GM18499 (cell line): Measurements from ENCODE around the gene RBM25.

Experiments
- ATAC-seq: cut with Tn5 transposase; IDR thresholded peaks from one replicate; pipeline ENCODE4 v1.9.1; 2021; ENCODE audit warnings: moderate number of reproducible peaks; ENCODE audit not compliant: insufficient read depth, unreplicated experiment

RBM25 gene

DNA sequence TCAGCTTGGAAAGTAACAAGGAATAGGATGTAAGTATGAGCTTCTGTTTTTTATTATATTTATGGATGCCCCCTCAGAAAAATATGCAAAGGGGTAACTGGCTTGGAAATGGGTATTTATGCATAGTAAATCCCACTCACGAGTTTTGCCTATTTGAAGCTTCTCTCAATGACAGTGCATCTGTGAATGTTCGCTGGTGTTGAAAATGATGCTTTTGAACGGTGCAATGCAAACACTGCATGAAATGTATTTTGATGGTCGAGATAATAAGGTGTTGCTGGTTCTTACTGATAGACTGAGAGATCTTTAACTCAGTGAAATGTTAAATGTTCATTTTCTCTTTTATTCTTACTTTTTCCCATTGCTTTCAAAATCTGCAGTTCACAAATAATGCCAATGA lies 42.0 kb downstream of the RBM25 start:
- no peak for ATAC-seq

DNA sequence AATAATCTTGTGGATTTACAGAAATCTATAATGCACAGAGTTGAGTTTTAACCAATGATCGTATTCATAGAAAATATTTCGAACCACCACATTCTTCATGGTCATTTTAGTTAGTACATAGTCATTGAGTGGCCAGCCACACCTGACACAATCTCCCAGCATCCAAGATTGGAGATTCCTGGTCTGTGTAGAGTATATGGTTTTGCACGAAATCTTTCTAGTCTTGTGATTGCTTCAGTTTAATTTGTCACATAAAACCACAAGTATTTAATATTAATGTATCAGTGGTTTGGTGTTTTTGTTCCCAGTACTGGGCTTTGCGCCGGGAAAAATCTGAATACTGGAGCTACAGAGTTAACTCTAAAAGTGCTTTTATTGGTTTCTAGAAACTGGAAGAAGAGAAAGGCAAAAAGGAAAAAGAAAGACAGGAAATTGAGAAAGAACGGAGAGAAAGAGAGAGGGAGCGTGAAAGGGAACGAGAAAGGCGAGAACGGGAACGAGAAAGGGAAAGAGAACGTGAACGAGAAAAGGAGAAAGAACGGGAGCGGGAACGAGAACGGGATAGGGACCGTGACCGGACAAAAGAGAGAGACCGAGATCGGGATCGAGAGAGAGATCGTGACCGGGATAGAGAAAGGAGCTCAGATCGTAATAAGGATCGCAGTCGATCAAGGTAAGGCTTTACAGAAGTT lies 44.6 kb downstream of the RBM25 start:
- ATAC-seq = no peak

- ATAC-seq = no peak
Measured at GRCh38 chr14:73105050-73105449, 46.7 kb downstream of the RBM25 start.

GRCh38 chr14:73105727-73106126 lies 47.4 kb downstream of the RBM25 start:
- ATAC-seq = no peak

DNA sequence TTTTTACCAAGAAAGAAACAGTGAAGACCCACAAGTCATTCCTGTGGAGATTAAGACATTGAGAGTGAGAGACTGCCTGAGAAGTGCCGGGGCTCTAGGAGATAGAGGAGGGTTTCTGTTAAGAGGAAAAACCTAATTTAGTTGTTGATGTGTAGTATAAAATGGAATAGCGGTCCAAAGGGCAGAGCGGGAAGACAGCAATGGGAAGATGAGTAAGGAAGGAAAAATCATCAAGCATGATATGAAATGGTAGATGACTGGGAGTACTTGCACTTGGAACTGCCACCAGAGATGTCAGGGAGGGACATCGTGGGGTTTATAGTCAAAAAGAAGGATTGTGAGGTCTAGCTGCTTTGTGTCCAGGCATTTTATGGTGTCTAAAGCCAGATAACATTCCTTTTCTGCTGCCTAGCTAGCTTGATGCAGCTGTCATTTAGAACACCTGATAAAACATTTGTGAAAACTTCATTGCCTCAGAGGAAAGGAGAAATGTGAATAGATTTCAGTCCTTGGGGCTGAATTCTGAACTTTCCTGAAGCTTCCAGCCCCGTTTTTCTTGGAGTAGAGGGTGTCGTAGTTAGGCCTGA lies 57.8 kb downstream of the RBM25 start:
- ATAC-seq = no peak

DNA sequence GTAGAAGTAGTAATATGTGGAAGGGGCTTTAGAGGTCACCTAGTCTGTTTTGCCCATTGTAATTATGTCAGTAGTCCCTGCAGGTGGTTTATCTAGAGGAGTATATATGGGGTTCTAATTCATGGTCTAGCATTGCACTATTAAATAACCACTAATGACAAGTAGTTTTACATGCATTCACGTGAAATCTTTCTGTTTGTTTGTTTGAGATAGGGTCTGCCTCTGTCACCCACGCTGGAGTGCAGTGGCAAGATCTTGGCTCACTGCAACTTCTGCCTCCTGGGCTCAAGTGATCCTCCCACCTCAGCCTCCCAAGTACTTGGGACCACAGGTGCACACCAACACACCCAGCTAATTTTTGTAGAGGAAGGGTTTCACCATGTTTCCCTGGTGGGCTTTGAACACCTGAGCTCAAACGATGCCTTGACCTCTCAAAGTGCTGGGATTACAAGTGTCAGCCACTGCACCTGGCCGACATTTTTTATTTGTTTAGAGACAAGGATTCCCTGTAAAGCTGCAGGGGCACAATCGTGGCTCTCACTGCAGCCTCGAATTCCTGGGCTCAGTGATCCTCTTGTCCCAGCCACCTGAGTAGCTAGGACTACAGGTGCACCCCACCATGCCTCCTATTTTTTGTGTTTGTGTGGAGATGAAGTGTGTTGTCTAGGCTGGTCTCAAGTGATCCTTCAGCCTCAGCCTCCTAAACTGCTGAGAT lies 66.0 kb downstream of the RBM25 start:
- no peak for ATAC-seq

DNA sequence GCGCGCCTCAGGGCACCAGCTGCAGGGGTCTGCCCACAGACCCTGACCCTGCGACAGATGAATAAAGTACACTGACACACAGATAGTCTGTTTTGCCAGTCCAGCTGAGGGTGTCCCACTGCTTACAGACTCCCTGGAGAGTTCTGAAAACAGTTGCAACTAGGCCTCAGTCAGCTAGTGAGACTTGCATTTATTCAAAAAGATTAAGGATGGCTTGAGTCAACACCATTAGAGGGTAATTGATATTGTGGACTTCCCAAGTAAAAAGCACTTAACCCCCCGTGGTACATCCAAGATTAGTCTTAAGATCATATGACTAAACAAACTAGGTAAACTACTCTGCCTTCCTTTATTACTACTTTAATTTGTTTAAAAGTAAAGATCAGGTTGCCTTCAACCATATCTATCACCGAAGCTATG lies 66.8 kb downstream of the RBM25 start:
- ATAC-seq = no peak

- no peak for ATAC-seq
Measured at GRCh38 chr14:73125746-73126145, 67.4 kb downstream of the RBM25 start.

GRCh38 chr14:73133795-73134194 lies 75.5 kb downstream of the RBM25 start:
- ATAC-seq = no peak

- no peak for ATAC-seq
Measured at GRCh38 chr14:73136085-73136386, 77.7 kb downstream of the RBM25 start.

DNA sequence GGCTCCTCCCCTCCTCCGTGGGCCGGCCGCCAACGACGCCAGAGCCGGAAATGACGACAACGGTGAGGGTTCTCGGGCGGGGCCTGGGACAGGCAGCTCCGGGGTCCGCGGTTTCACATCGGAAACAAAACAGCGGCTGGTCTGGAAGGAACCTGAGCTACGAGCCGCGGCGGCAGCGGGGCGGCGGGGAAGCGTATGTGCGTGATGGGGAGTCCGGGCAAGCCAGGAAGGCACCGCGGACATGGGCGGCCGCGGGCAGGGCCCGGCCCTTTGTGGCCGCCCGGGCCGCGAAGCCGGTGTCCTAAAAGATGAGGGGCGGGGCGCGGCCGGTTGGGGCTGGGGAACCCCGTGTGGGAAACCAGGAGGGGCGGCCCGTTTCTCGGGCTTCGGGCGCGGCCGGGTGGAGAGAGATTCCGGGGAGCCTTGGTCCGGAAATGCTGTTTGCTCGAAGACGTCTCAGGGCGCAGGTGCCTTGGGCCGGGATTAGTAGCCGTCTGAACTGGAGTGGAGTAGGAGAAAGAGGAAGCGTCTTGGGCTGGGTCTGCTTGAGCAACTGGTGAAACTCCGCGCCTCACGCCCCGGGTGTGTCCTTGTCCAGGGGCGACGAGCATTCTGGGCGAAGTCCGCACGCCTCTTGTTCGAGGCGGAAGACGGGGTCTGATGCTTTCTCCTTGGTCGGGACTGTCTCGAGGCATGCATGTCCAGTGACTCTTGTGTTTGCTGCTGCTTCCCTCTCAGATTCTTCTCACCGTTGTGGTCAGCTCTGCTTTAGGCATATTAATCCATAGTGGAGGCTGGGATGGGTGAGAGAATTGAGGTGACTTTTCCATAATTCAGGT lies 78.3 kb downstream of the RBM25 start, which contains the start of gene PSEN1:
Gene PSEN1 (plus strand): TSS at position 121 of the 839 bp plus-strand sequence. CDS start 11,513 bp downstream, outside the sequence.
- ATAC-seq = no peak

DNA sequence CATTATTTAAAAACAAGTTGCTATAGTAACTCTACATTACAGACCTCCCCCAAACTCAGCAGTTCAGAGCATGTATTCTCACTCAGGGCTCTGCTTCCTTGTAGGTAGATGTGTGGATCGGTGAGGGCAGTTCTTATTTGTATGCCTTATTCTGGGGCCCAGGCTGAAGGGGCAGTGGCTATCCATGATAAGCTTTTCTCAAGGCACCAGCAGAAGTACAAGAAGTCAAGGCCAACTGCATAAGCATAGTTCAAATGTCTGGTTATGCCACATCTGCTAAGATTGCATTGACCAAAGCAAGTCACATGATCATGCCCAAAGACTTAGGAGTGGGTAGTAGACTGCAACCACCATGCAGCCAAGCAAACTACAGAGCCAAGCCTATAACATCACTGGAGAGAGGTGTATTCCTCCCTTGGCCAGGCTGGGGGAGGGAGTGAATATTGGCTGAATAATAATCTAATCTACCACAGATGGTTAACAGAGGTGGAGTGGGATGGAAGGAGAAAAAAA lies 82.5 kb downstream of the RBM25 start:
- no peak for ATAC-seq

DNA sequence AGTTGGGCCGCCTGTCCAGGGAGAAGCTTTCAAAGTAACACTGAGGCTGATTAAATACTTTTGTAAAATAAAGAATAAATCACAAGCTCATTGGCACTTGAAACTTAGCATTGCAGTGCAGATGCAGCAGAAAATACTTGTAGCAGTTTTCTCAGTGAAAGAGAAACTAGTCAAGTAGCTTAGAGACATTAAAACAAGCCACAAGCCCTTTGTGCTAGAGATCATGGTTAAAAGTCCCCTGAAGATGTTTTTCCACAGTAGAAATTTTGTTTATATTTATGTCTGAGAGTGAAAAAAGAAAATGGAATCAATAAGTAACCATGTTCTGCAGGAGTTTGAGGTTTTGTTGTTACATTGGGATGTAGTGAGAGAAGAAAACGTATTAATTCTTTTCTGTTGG lies 83.9 kb downstream of the RBM25 start:
- ATAC-seq = no peak

DNA sequence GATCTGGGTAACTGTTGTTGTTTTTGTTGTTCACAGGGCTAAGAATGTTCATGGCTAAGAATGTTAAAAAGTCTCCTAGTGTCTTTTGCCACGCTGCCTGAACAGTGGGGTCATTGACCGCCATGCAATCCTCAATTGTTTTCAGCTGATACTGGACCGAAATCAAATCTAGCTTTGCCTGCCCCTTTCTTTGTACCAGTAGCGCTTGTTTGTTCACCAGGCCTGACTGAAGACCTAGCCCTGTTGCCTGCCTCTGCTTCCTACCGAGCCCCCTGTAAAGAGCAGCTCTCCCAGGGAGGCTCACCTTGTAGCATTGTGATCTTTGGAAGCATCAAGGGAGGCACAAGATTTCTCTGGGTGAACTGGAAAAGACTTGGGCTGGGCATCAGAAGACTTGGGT lies 84.7 kb downstream of the RBM25 start:
- no peak for ATAC-seq

- ATAC-seq = no peak
Measured at GRCh38 chr14:73143617-73144016, 85.3 kb downstream of the RBM25 start.

GRCh38 chr14:73145371-73145770 lies 87.0 kb downstream of the RBM25 start:
- no peak for ATAC-seq

DNA sequence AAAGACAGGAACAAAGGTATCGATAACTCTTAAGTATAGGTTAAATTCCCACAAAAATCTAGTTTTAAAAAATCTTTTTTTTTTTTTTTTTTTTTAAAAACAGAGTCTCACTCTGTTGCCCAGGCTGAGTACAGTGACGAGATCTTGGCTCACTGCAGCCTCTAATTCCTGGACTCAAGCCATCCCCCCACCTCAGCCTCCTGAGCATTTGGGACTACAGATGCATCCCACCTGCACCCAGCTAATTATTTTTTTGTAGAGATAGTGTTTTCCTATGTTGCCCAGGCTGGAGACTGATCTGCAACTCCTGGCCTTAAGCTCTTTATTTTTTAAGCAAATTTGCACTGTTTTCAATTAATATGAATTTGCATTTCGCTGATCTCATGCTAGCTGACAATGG lies 87.8 kb downstream of the RBM25 start:
- ATAC-seq = no peak

DNA sequence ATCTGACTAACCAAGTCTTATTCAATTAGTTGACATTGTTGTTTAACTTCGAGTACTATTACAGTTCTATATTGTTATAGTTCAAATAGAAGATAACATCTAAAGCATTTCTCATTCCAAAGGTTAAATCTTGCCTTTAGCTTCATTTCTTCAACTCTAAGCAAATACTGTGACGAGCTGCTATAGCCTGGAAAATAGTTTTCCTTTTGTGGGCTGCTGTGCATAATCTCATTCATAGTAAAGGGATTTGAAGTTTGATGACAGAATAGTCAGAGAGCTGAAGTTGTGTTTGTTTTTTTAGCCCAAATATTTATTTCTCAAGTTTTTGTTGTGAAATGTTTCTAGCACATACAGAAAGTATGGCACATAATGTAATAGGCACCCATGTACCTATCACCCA lies 91.4 kb downstream of the RBM25 start:
- no peak for ATAC-seq

DNA sequence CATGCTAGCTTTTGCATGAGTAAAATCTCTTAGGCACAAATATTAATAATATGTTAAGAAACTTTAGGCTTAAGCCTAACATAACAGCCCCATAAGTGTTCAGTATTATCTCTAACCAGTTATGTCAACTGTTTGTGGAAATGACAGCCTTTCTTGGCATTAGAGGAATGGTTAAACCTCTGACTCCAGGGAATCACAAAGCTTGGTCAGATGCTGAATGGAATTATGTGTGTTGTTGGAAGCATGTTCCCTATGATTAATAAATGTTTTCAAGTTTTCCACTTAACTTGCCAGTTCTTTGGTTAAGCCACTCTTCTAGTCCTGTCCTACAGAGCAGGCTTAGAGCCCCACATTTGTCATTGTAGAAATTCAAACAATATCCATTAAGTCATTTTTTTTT lies 94.9 kb downstream of the RBM25 start:
- no peak for ATAC-seq

DNA sequence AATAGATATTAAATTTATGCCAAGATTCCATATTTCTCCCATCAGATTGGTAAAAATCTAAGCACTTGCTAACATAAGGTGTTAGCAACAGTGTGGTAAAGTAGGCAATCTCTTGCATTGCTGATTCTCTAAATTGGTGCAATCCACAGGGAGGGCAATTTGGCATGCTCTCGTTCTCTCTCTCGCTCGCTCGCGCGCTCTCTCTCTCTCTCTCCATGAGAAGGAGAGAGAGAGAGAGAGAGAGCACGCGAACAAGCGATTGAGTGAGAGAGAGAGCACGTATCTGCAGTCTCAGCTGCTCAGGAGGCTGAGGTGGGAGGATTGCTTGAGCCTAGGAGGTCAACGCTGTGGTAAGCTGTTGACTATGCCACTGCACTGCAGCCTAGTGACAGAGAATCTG lies 103.9 kb downstream of the RBM25 start:
- ATAC-seq = no peak

GRCh38 chr14:73166399-73166798 lies 108.1 kb downstream of the RBM25 start:
- no peak for ATAC-seq
